HG03575 (cell line): Measurements from ENCODE around the gene PRAME.
"Not testable (repeated sequence)": the region's sequence is repeated elsewhere in the genome, so short reads cannot be mapped to it uniquely, and the experiment has no call there.

Experiments
- ATAC-seq: cut with Tn5 transposase; IDR thresholded peaks from one replicate; pipeline ENCODE4 v1.9.1; 2021; ENCODE audit not compliant: unreplicated experiment, insufficient number of reproducible peaks, low FRiP score; ENCODE audit errors: extremely low read depth

PRAME gene

DNA sequence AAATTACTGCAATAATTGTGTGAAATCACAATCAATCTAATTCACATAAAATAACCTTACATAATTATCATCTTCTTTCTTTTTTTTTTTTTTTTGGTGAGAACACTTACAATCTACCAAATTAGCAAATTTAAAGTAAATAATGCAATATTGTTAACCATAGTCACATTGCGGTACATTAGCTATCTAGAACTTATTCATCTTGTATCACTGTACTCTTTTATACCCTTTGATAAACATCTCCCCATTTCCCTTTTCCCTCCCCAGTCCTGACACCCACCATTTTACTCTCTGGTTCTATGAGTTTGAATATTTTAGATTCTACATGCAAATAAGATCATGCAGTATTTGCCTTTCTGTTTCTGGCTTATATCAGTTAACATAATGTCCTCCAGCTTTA, 24.0 kb upstream of the PRAME start:
- ATAC-seq: no peak

DNA sequence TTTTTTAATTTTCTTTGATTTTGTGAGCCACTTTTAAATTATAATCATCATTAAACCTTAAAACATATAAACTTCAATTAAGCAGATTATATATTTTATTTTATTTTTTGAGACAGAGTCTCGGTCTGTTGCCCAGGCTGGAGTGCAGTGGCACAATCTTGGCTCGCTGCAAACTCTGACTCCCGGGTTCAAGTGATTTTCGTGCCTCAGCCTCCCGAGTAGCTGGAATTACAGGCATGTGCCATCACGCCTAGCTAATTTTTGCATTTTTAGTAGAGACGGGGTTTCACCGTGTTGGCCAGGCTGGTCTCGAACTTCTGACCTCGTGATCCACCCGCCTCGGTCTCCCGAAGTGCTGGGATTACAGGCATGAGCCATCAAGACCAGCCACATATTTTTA, 22.5 kb upstream of the PRAME start:
- ATAC-seq: not testable (repeated sequence)

DNA sequence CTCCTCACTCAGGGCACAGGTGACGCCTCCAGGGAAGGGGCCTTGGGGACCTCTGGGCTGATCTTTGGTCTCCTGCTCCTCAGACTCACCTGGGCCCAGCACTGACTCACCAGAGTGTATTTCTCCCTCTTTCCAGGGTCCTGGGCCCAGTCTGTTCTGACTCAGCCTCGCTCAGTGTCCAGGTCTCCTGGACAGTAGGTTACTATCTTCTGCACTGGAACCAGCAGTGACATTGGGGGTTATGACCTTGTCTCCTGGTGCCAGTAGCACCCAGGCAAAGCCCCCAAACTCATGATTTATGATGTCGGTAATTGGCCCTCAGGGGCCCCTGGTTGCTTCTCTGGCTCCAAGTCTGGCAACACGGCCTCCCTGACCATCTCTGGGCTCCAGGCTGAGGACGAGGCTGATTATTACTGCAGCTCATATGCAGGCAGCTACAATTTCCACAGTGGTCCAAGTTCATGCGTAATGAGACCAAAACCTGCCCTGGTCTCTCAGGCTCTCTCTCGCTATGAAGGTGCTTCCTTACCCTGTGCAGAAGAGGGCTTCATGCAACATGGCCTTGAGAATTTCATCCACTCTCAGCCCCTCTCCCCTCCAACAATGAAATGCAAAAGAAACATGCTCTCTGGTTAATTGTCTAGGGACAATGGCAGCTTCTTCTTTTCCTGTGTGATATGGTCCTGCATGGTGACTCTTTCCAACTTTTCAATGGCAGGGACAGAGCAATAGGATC, 21.0 kb upstream of the PRAME start:
- ATAC-seq: no peak

DNA sequence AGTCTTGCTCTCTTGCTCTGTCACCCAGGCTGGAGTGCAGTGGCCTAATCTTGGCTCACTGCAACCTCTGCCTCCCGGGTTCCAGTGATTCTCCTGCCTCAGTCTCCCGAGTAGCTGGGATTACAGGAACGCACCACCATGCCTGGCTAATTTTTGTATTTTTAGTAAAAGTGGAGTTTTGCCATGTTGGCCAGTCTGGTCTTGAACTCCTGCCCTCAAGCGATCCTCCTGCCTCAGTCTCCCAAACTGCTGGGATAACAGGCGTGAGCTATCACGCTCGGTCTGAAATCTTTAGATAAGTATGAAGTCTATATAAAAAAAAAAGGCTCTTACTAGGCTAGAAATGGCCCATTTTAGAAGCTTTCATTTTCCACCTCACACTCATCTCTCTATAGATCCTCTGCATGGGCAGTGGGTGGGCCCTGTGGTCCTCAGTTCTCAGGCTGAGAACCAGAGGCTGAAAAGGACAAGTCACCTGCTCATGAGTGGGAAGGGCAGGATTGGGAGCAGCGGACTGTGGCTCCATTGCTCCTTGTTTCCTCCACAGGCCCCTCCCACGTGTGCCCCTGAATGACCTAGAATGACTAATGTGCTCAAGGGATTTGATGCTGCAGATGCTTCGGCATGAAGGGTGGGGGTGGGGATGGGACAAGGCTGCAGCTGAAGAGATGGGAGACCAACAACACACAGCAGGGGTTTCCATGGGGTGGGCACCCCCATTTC, 19.8 kb upstream of the PRAME start:
- no peak for ATAC-seq

- ATAC-seq: no peak
These were observed 17.9 kb upstream of the PRAME start for GRCh38 chr22:22576989-22577427.

DNA sequence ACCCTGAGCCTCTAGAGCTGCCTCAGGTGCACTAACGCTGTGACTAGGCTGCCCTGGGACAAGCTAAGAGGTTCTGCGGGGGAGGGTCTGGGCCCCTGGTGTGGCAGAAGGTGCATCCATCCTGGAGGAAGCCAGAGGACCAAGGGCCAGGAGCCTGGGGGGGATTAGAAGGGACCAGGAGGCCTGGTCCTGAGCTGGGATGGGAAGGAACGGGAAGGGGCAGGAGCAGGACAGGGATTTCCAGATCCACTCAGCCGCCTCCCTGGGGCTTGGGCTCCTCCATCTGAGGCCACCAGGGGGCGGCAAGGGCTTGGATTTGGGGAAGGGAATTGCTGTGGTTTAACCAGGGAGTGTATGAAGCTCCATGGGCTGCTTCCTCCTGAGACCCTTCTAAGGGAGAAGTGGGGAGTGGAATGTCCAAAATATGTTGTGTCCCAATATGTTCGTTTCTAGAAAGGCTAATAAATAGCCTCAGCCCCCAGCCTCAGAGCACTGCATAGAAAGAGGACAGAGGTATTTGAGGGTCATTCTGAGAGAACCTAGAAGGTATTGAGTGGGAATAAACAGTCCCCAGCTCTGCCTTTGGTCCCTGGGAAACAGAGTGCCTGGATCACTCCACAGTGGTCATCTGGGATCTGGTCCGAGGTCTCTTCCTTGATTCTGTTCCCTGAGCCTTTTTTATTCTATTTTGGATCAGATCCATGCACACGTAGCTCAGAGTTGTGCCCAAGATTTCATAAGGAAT, 17.4 kb upstream of the PRAME start:
- no peak for ATAC-seq

DNA sequence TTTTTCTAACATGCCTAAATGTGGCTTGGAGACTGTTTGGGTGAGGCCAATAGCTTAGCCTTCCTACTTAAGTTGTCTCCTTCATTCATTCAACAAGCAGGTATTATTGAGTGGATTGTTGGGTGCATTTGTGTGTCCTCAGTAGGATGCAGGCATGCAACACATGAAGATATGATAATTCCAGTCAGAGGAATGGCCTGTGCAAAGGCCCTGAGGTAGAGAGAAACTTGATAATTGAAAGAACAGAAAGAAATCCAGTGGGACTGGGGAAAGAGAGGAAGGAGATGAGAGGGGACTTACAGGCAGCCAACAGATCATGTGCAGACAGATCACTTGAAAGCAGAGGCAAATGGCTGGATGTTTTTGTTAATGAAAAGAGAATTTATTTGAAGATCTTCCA, 15.3 kb upstream of the PRAME start:
- no peak for ATAC-seq

DNA sequence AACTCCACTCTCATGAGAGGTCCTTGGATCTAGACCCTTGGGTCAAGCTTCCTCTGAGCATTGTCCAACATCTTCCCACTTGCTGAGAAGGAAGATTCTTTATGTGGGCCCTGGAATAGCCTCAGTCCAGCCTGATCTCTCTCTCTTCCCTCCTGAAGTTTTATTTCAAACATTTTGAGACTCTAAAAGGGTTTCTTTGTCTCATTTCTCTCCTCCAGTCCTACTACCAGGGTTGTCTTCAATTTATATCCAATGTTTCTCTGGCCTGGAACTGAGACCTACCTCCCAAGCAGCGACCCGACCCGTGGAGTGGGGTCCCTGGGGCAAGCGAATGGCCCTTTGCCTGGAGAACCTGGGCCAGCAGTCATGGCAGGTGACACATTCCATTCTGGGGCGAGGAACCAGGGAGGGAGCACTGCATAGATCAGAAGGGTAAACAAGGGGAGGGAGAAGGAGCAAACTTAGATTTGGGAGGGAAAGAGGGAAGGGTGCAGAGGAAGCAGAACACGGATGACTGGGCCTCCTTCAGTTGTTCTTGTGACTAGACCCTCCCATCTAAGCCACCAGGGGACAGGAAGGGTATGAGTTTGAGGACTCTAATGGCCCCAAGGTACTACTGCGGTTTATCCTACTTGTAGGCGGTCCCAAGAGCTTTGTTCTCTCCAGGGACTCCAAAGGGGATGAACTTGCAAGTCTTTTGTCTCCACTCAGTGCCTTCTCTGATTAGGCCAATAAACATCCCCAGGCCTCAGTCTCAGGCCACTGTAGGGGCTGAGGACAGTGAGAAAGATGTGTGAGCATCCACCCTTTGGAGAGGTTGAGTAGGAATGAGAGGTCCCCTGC, 14.2 kb upstream of the PRAME start:
- ATAC-seq: no peak

GRCh38 chr22:22571862-22572261, 12.8 kb upstream of the PRAME start:
- no peak for ATAC-seq

- ATAC-seq: no peak
These were observed 12.4 kb upstream of the PRAME start for GRCh38 chr22:22571429-22571828.

DNA sequence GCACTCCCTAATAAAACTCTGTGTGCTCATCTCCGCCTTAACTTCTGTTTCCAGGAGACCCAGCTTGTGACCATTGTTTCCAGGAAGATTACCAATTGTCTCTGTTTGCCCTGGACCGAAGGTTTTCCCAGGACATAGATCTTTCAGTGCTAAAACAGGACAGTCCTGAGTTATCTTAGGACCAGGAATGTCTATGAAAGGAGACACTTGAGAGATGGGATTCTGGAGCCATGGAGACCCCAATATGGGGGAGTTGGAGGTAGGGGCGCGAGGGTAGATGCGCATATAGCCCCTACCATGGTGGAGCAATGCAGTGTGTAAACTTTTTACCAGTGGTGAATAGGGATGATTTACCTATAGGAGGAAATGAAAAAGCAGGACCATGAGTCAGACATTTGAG, 10.2 kb upstream of the PRAME start:
- no peak for ATAC-seq

DNA sequence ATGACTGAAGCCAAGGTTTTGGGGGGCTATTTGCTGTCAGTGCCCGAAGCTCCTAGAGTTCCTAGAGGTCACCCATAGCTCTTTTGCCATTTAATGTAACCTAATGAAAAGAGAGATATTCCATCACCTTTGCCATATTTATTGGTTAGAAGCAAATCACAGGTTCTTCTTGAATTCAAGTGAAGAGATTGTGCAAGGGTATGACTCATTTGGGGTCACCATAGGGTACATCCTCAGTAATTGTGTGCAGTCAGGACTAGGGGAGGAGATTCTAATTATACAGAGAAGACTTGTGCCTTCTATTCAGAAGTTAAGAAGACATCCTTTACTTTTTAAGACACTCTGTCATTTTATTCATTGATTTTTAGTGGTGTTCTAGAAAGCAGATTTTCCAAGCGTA, 6.9 kb upstream of the PRAME start:
- ATAC-seq: no peak

DNA sequence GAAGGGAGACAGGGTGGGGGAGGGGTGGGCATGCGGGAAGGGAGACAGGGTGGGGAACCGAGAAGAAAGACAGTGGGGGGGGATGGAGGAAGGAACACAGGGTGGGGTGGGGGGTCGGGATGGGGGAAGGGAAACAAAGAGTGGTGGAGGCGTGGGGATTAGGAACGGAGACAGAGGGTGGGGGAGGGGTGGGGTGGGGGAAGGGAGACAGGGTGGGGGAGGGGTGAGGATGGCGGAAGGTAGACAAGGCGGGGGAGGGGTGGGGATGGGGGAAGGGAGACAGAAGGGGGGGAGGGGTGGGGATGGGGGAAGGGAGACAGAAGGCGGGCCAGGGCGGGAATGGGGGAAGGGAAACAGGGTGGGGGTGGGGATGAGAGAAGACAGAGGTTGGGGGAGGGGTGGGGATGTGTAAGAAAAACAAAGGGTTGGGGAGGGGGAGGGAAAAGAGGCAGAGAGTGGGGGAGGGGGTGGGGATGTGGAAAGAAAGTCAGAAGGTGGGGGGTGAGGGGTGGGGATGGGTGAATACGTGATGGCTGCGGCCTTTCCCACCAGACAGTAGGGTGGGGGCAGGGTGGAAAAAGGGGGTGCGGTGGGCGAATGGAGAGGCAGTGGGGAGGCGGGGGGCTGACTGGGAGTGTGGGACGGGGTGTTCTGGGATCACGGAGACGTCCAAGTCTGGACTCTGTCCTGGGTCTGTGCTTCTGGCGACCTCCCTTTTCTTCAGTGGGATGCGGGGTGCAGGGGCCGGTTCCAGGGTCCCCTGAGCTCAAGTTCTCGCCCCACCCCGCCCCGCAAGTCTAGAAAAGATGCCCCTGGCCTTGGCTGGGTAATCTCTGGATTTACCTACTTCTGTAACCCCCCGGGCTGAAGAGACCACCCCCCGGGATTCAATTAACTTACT, 744 bp downstream of the PRAME start:
- no peak for ATAC-seq

GRCh38 chr22:22556995-22557925, 1.8 kb downstream of the PRAME start:
- no peak for ATAC-seq

GRCh38 chr22:22556578-22556977, 2.5 kb downstream of the PRAME start:
- no peak for ATAC-seq

DNA sequence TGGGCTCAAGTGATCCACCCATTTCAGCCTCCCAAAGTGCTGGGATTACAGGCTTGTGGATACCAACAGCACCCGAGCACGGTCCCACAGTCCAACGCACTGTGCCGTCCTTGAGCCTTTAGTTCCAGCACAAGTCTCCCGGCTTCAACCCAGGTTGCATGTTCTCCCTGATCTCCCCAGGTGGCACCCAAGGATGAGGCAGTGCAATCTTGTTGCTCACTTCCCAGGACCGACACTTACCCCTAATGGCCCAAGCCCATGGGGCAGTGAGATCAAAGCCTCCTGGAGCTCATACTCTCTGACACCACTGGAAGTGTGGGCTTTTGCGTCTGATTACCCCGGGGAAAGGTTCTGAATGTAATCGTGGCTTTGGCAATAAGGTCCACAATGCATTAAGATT, 3.5 kb downstream of the PRAME start:
- no peak for ATAC-seq

DNA sequence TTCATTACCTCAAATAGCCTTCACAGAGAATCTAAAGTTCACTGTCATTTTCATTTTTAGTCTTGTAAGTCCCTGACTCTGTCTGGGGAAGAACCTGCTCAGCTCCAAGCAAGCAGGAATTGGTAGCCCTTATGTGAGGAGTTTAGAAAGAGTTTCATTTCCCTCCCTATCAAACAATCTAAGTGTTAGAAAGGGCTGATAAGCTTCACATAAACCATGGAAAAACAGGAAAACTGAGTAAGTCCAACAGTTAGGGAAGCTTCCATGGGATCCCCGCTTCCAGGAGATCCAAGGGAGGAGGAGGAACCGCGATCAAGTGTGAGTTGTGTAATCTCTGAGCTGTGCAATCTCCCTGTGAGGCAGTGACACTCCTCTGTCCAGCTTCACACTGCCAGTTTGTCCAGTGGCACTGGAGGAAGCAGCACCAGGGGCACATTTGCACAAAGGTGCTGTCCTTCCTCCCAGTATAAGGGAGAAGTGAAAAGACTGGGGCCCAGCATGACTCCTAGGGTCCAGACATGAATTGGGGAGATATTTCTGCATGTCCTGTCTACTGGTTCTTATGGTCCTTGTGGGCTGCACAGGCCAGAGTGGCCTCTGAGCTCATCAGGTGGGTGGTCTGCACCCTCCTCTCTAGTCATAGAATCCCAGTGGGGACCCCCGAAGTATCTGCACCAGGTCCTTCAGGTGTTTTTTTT, 4.3 kb downstream of the PRAME start:
- ATAC-seq: no peak
